H4 (cell line): Measurements from ENCODE around the gene RGL3. TPM values are rescaled to one million over a fixed set of nuclear protein-coding genes. Genes with fewer than 3 reads are reported as not detected.
"Not testable (repeated sequence)": the region's sequence is repeated elsewhere in the genome, so short reads cannot be mapped to it uniquely, and the experiment has no call there.

Source experiments
- DNase-seq: peaks from one replicate; pipeline ENCODE4 v3.0.0-alpha.2; 2015; ENCODE audit warnings: low spot score
- total RNA-seq: library from RNA; depleted of rRNA; stranded (reverse); fragments of >200 nt; shearing (Covaris generic); gene quantifications from 2 replicates; pipeline ENCODE4 v1.2.3, GENCODE V29; 2014

Gene RGL3
- total RNA-seq, 1 experiment from 2014 or later = not detected

- no peak for DNase-seq
These were observed 2.4 kb upstream of the RGL3 start for GRCh38 chr19:11421371-11422098.

- DNase-seq = no peak
These were observed 1.6 kb upstream of the RGL3 start for GRCh38 chr19:11420429-11421370.

- DNase-seq = no peak
These were observed 993 bp downstream of the RGL3 start for GRCh38 chr19:11418094-11418548.

- DNase-seq = no peak
These were observed 2.6 kb downstream of the RGL3 start for GRCh38 chr19:11416346-11417052.

GRCh38 chr19:11414544-11414943 lies 4.6 kb downstream of the RGL3 start:
- no peak for DNase-seq

GRCh38 chr19:11410682-11411081 lies 8.4 kb downstream of the RGL3 start:
- DNase-seq = peak; percentile 57

GRCh38 chr19:11408591-11408990 lies 10.5 kb downstream of the RGL3 start:
- no peak for DNase-seq

GRCh38 chr19:11406703-11407236 lies 12.3 kb downstream of the RGL3 start:
- DNase-seq = not testable (repeated sequence)

GRCh38 chr19:11405846-11406643 lies 13.1 kb downstream of the RGL3 start:
- no peak for DNase-seq

GRCh38 chr19:11404588-11405222 lies 14.4 kb downstream of the RGL3 start:
- no peak for DNase-seq

- no peak for DNase-seq
These were observed 17.1 kb downstream of the RGL3 start for GRCh38 chr19:11401808-11402543.

GRCh38 chr19:11400798-11401197 lies 18.3 kb downstream of the RGL3 start:
- DNase-seq = no peak

GRCh38 chr19:11399667-11400066 lies 19.4 kb downstream of the RGL3 start:
- no peak for DNase-seq

- no peak for DNase-seq
These were observed 22.0 kb downstream of the RGL3 start for GRCh38 chr19:11397089-11397610.

- DNase-seq = no peak
These were observed 28.0 kb downstream of the RGL3 start for GRCh38 chr19:11390933-11391680.

GRCh38 chr19:11390359-11390758 lies 28.8 kb downstream of the RGL3 start:
- DNase-seq = no peak

GRCh38 chr19:11387162-11388034 lies 31.7 kb downstream of the RGL3 start:
- no peak for DNase-seq

GRCh38 chr19:11384778-11385129 lies 34.4 kb downstream of the RGL3 start:
- DNase-seq = no peak
